GM23338 (cell line): Measurements from ENCODE around the gene BTBD1. TPM values are rescaled to one million over a fixed set of nuclear protein-coding genes. Genes with fewer than 3 reads are reported as not detected.

Experiments
- ATAC-seq: fragments of 200-7000 bp; cut with Tn5 transposase; 3 replicates; pipeline ENCODE4 v1.9.1; 2020
- DNase-seq: peaks from one replicate; pipeline ENCODE4 v3.0.0-alpha.2; 2015; ENCODE audit warnings: low spot score
- H2AFZ ChIP-seq: fragments of 200-600 bp; sonication (generic); 2 replicates; pipeline ENCODE4 v1.8.0; 2016; ENCODE audit warnings: antibody characterized with exemption, mild to moderate bottlenecking, moderate library complexity
- H3F3A ChIP-seq: fragments of 200-600 bp; sonication (generic); replicated peaks from 2 replicates; pipeline ENCODE4 v1.8.0; 2017; ENCODE audit warnings: antibody characterized with exemption, mixed run types, low read depth
- H3K27ac ChIP-seq: fragments of 200-600 bp; sonication (generic); 2 replicates; pipeline ENCODE4 v1.6.1; 2016; ENCODE audit warnings: low read depth
- H3K27me3 ChIP-seq: fragments of 200-600 bp; sonication (generic); 2 replicates; pipeline ENCODE4 v1.8.0; 2016; ENCODE audit warnings: mild to moderate bottlenecking, mixed run types, moderate library complexity; ENCODE audit not compliant: insufficient read depth
- H3K36me3 ChIP-seq: fragments of 200-600 bp; sonication (generic); 2 replicates; pipeline ENCODE4 v1.8.0; 2016; ENCODE audit warnings: mild to moderate bottlenecking; ENCODE audit not compliant: insufficient read depth
- H3K4me1 ChIP-seq: fragments of 200-600 bp; sonication (generic); 2 replicates; pipeline ENCODE4 v1.8.0; 2016; ENCODE audit warnings: mild to moderate bottlenecking, moderate library complexity; ENCODE audit not compliant: insufficient read depth
- H3K4me2 ChIP-seq: fragments of 200-600 bp; sonication (generic); 2 replicates; pipeline ENCODE4 v1.7.1; 2017; ENCODE audit warnings: mixed run types
- H3K4me3 ChIP-seq: fragments of 200-600 bp; sonication (generic); 2 replicates; pipeline ENCODE4 v1.6.1; 2016; ENCODE audit warnings: mixed run types
- H3K79me2 ChIP-seq: fragments of 200-600 bp; sonication (generic); replicated peaks from 2 replicates; pipeline ENCODE4 v1.8.0; 2017; ENCODE audit warnings: mild to moderate bottlenecking; ENCODE audit not compliant: insufficient read depth
- H3K9me2 ChIP-seq: fragments of 200-600 bp; sonication (generic); 2 replicates; pipeline ENCODE4 v1.8.0; 2017; ENCODE audit not compliant: insufficient read depth
- H4K20me1 ChIP-seq: fragments of 200-600 bp; sonication (generic); replicated peaks from 2 replicates; pipeline ENCODE4 v1.8.0; 2017; ENCODE audit warnings: mild to moderate bottlenecking; ENCODE audit not compliant: insufficient read depth
- H3K27ac Mint-ChIP-seq: 2 replicates; pipeline ENCODE4 v1.8.0; 2020; ENCODE audit warnings: inconsistent platforms, mild to moderate bottlenecking, moderate library complexity, mixed read lengths
- H3K27me3 Mint-ChIP-seq: 3 replicates; pipeline ENCODE4 v1.8.0; 2022; ENCODE audit warnings: low read depth, mild to moderate bottlenecking, moderate library complexity, mixed read lengths, inconsistent platforms; ENCODE audit not compliant: insufficient read depth, poor library complexity
- H3K36me3 Mint-ChIP-seq: 3 replicates; pipeline ENCODE4 v1.8.0; 2021; ENCODE audit warnings: low read depth, mild to moderate bottlenecking, inconsistent platforms, moderate library complexity, mixed read lengths
- H3K4me1 Mint-ChIP-seq: 3 replicates; pipeline ENCODE4 v1.8.0; 2020; ENCODE audit warnings: mild to moderate bottlenecking, inconsistent platforms, mixed read lengths
- H3K4me3 Mint-ChIP-seq: 3 replicates; pipeline ENCODE4 v1.8.0; 2021; ENCODE audit warnings: moderate library complexity, mild to moderate bottlenecking, inconsistent platforms, mixed read lengths
- H3K9me3 Mint-ChIP-seq: 3 replicates; pipeline ENCODE4 v1.8.0; 2020; ENCODE audit warnings: moderate library complexity, mild to moderate bottlenecking, inconsistent platforms, mixed read lengths
- CREB1 ChIP-seq: fragments of 250-450 bp; sonication (Bioruptor Pico); IDR thresholded peaks from 2 replicates; pipeline ENCODE4 v1.5.0; 2020; ENCODE audit warnings: low read depth, mild to moderate bottlenecking, moderate library complexity
- EZH2 ChIP-seq: fragments of 200-600 bp; sonication (generic); IDR thresholded peaks from one replicate; pipeline ENCODE4 v1.8.0; 2017; ENCODE audit warnings: antibody characterized with exemption, mild to moderate bottlenecking, low read depth; ENCODE audit not compliant: unreplicated experiment
- EZH2phosphoT487 ChIP-seq: fragments of 200-600 bp; sonication (generic); IDR thresholded peaks from one replicate; pipeline ENCODE4 v1.8.1; 2018; ENCODE audit warnings: antibody characterized with exemption; ENCODE audit not compliant: unreplicated experiment
- JUNB ChIP-seq: IDR thresholded peaks from one replicate; pipeline ENCODE4 v1.6.1; 2016; ENCODE audit warnings: antibody characterized with exemption; ENCODE audit not compliant: unreplicated experiment
- NANOG ChIP-seq: IDR thresholded peaks from 2 replicates; pipeline ENCODE4 v1.6.1; 2016; ENCODE audit warnings: antibody characterized with exemption, borderline replicate concordance
- ZNF114 ChIP-seq: fragments of 250-450 bp; sonication (Bioruptor Pico); IDR thresholded peaks from 2 replicates; pipeline ENCODE4 v1.5.0; 2020; ENCODE audit warnings: mild to moderate bottlenecking, moderate library complexity
- polyA plus RNA-seq: library from polyadenylated mRNA; unstranded; fragments of >200 nt; fragmentation: Nextera tagmentation; extraction: Ambion mirVana; gene quantifications from 2 replicates; pipeline ENCODE4 v1.2.1, GENCODE V29; 2016
- total RNA-seq: library from RNA; depleted of rRNA; stranded (reverse); fragments of >200 nt; shearing (Covaris generic); gene quantifications from 2 replicates; pipeline ENCODE4 v1.2.3, GENCODE V29; 2014
- TF ChIP-seq, protein P1 (sequence below), 2 experiments: fragments of 200-600 bp in 1 of 2; sonication (generic) in 1 of 2; conservative IDR thresholded peaks; 2 replicates each; pipeline versions ENCODE4 v1.5.1 to v1.6.1; 2016 to 2017; ENCODE audit warnings: antibody characterized with exemption in 2 of 2, low read depth in 2 of 2, mild to moderate bottlenecking in 2 of 2, moderate library complexity in 1 of 2
- TF ChIP-seq, protein P2 (sequence below): IDR thresholded peaks from one replicate; pipeline ENCODE4 v1.6.1; 2018; ENCODE audit warnings: antibody characterized with exemption; ENCODE audit not compliant: unreplicated experiment

Gene BTBD1
- total and polyA plus RNA-seq, 2 experiments from 2014 or later = 12.6 to 66.1 TPM

DNA sequence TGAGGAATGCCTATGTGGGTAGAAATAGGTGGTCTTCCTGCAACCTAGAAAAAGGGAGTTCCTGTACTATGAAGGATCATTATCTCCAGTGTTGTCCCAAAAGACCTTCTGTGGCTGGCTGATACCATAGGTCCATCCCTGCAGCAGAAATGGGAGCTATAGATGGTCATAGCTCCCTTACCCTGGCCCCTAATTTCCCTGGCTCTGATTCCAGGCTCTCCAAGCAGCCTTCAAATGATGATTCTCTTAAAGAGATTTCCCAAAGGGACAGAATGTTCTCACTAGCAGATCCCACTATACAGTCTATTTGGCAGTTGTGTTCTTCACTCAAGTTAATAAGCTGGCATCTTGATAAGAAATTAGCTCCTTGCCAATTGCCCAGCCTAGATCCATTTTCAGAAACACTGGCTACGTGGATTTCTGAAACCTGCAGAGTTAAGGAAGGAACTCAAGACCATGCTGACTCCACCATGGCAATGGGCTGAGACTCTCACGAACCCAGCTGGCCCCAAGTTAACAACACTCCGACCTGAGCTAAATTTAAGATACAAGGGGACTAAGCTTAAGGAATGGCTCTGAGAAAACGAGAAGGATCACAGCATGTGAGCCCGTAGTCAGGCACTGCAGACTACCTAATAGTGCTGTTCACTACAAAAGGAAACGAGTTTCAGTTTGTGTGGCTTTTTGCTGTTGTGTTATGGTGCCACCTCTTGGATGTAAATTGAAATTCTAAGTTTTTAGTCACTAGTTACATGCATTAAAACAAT lies 67.0 kb downstream of the BTBD1 start:
- Histone ChIP-seq H3K27ac (no peak overlapping the region), H3F3A (no peaks in the 10 kb centered on the region), H4K20me1 (no peaks in the 10 kb centered on the region; the same call in 1 of the 2 replicates), H3K4me3 (no peak overlapping the region), H3K36me3 (no peaks in the 10 kb centered on the region; the same call in 1 of the 2 replicates), H3K9me2 (no peaks in the 10 kb centered on the region), H2AFZ (no peak overlapping the region), H3K79me2 (no peaks in the 10 kb centered on the region), H3K4me2 (no peak overlapping the region), H3K27me3 (no peaks in the 10 kb centered on the region), H3K4me1 (no peaks in the 10 kb centered on the region)
- peaks cover 4% of the 10 kb centered on the region for H3K27me3 Mint-ChIP-seq
- H3K36me3 Mint-ChIP-seq = peaks cover 13% of the 10 kb centered on the region; the same call in 2 of the 3 replicates
- no peak overlapping the region for H3K27ac Mint-ChIP-seq
- peaks cover 5% of the 10 kb centered on the region; the same call in 1 of the 3 replicates for H3K4me1 Mint-ChIP-seq
- DNase-seq (peak; percentile 75), ATAC-seq (peak; percentile 87)
- peaks cover 5% of the 10 kb centered on the region; the same call in 2 of the 3 replicates for H3K9me3 Mint-ChIP-seq
- no peak overlapping the region; the same call in 2 of the 3 replicates for H3K4me3 Mint-ChIP-seq
- TF ChIP-seq, protein P1, sequence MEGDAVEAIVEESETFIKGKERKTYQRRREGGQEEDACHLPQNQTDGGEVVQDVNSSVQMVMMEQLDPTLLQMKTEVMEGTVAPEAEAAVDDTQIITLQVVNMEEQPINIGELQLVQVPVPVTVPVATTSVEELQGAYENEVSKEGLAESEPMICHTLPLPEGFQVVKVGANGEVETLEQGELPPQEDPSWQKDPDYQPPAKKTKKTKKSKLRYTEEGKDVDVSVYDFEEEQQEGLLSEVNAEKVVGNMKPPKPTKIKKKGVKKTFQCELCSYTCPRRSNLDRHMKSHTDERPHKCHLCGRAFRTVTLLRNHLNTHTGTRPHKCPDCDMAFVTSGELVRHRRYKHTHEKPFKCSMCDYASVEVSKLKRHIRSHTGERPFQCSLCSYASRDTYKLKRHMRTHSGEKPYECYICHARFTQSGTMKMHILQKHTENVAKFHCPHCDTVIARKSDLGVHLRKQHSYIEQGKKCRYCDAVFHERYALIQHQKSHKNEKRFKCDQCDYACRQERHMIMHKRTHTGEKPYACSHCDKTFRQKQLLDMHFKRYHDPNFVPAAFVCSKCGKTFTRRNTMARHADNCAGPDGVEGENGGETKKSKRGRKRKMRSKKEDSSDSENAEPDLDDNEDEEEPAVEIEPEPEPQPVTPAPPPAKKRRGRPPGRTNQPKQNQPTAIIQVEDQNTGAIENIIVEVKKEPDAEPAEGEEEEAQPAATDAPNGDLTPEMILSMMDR (conservative IDR thresholded peaks at IDR 0.05; ENCODE audit: low read depth in 2 of 2) = peak; percentile 64 to 77
- TF ChIP-seq ZNF114 (CRISPR knock-in tag) = no peak

DNA sequence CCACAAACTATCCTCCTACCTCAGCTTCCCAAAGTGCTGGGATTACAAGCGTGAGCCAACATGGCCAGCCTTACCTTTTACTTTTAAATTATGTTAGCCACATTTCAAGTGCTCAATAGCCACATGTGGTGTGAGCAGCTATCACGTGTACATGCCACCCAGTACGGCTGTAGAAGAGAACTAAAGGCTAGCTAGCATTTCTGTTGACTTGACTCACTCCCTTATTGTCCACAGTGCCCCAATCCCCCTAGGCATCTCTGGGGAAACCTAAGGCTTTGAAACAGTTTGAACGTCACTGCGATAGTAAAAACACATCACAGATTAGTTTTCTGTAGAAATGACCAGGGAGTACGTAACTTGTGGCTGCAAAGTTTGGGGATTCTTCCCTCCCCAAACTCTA lies 67.6 kb downstream of the BTBD1 start:
- Mint-ChIP-seq H3K36me3 (peaks cover 10% of the 10 kb centered on the region; the same call in 2 of the 3 replicates), H3K27ac (no peak overlapping the region), H3K9me3 (peaks cover 5% of the 10 kb centered on the region; the same call in 2 of the 3 replicates), H3K27me3 (peaks cover 4% of the 10 kb centered on the region), H3K4me1 (peaks cover 5% of the 10 kb centered on the region; the same call in 1 of the 3 replicates), H3K4me3 (no peak overlapping the region)
- Histone ChIP-seq H3K9me2 (no peaks in the 10 kb centered on the region), H3F3A (no peaks in the 10 kb centered on the region), H4K20me1 (no peaks in the 10 kb centered on the region; the same call in 1 of the 2 replicates), H3K79me2 (no peaks in the 10 kb centered on the region), H3K27ac (no peak overlapping the region), H3K27me3 (no peaks in the 10 kb centered on the region), H3K4me2 (no peak overlapping the region), H3K4me3 (no peak overlapping the region), H2AFZ (no peak overlapping the region), H3K36me3 (no peaks in the 10 kb centered on the region), H3K4me1 (no peaks in the 10 kb centered on the region)
- DNase-seq (no peak), ATAC-seq (no peak)
- TF ChIP-seq NANOG (no peak), CREB1 (CRISPR knock-in tag) (no peak), JUNB (no peak), EZH2 (no peak), EZH2phosphoT487 (no peak), ZNF114 (CRISPR knock-in tag) (no peak)
- TF ChIP-seq, protein P2, sequence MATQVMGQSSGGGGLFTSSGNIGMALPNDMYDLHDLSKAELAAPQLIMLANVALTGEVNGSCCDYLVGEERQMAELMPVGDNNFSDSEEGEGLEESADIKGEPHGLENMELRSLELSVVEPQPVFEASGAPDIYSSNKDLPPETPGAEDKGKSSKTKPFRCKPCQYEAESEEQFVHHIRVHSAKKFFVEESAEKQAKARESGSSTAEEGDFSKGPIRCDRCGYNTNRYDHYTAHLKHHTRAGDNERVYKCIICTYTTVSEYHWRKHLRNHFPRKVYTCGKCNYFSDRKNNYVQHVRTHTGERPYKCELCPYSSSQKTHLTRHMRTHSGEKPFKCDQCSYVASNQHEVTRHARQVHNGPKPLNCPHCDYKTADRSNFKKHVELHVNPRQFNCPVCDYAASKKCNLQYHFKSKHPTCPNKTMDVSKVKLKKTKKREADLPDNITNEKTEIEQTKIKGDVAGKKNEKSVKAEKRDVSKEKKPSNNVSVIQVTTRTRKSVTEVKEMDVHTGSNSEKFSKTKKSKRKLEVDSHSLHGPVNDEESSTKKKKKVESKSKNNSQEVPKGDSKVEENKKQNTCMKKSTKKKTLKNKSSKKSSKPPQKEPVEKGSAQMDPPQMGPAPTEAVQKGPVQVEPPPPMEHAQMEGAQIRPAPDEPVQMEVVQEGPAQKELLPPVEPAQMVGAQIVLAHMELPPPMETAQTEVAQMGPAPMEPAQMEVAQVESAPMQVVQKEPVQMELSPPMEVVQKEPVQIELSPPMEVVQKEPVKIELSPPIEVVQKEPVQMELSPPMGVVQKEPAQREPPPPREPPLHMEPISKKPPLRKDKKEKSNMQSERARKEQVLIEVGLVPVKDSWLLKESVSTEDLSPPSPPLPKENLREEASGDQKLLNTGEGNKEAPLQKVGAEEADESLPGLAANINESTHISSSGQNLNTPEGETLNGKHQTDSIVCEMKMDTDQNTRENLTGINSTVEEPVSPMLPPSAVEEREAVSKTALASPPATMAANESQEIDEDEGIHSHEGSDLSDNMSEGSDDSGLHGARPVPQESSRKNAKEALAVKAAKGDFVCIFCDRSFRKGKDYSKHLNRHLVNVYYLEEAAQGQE = no peak
- TF ChIP-seq, protein P1 (conservative IDR thresholded peaks at IDR 0.05; ENCODE audit: low read depth in 2 of 2) = no peak
